Measurements from ENCODE around the gene PLEKHG3. TPM values are rescaled to one million over a fixed set of nuclear protein-coding genes. Genes with fewer than 3 reads are reported as not detected.
A peak's percentile ranks its signal among the peaks of the same experiment; 100 is the strongest.

PLEKHG3 gene
- total and polyA plus RNA-seq, 2 of the 4 experiments (the other 2 are of a cell fraction): 8.2 to 8.4 TPM

- peak overlapping the region; percentile 89 for H2BK120ac ChIP-seq (ENCODE audit: low read depth, low read length)
- 0 out of 2 replicates have a peak, but pooled peaks cover 2% of the 10 kb centered on the region for H3K9me3 ChIP-seq (ENCODE audit: control insufficient read depth, insufficient read depth, low read length)
- no peaks in the 10 kb centered on the region for H3K79me1 ChIP-seq (ENCODE audit: low read depth in 1 of 2, low read length in 2 of 2)
- intact Hi-C loops (cut with micrococcal nuclease) (no loop called here), dilution Hi-C loops (cut with HindIII; ENCODE audit: low sequenced_read_pairs, unreplicated experiment) (no loop called here), in situ Hi-C loops (cut with MboI; ENCODE audit: low sequenced_read_pairs) (no loop called here)
- peaks cover 40% of the 10 kb centered on the region for H3K4me1 ChIP-seq (ENCODE audit: control insufficient read depth, insufficient read depth, low read length)
- ChIA-PET POLR2A (ENCODE audit: unreplicated experiment) (no interaction called here), CTCF (interaction anchor here (1.1 kb wide), 1 partner anchor 128 kb away, joined by 3 read pairs; no protein-coding TSS in a partner anchor)
- 0 out of 2 replicates have a peak, but pooled peaks cover 4% of the 10 kb centered on the region for H4K20me1 ChIP-seq (ENCODE audit: insufficient read depth, low read length)
- H3K14ac ChIP-seq (replicated peaks; ENCODE audit: low read depth, low read length): peak overlapping the region; percentile 88
- H3K9ac ChIP-seq (ENCODE audit: low read depth, low read length): no peak overlapping the region
- H3K18ac ChIP-seq (ENCODE audit: low read depth, low read length): peak overlapping the region; percentile 53
- H2BK15ac ChIP-seq (ENCODE audit: low read depth, low read length): peak overlapping the region; percentile 46; the same call in 1 of the 3 replicates
- H2AK5ac ChIP-seq (ENCODE audit: low read depth, low read length): peak overlapping the region; percentile 51
- BruUV-seq (replicated peaks): no TSS peak
- peak overlapping the region; percentile 48; the same call in 1 of the 2 replicates for H3K23ac ChIP-seq (ENCODE audit: low read depth, low read length)
- H3K4ac ChIP-seq (ENCODE audit: low read depth, low read length): peak overlapping the region; percentile 82
- no peak overlapping the region for H3K56ac ChIP-seq (ENCODE audit: extremely low read depth, insufficient read depth, low read length)
- no peaks in the 10 kb centered on the region for H3K36me3 ChIP-seq (ENCODE audit: control insufficient read depth, insufficient read depth, low read length)
- H2BK5ac ChIP-seq (ENCODE audit: low read depth, low read length, poor library complexity, severe bottlenecking): peak overlapping the region; percentile 9
- H3K4me3 ChIP-seq (ENCODE audit: insufficient read depth, low read depth, low read length): no peak overlapping the region
- H3K4me2 ChIP-seq (ENCODE audit: low read depth, low read length): no peak overlapping the region
- H3K27ac ChIP-seq (ENCODE audit: insufficient read depth, low read length): peak overlapping the region; percentile 64; the same call in 1 of the 2 replicates
- H2AK9ac ChIP-seq (replicated peaks; ENCODE audit: low read depth, low read length, poor library complexity): peak overlapping the region; percentile 6
- peak overlapping the region; percentile 66 for H2BK20ac ChIP-seq (ENCODE audit: low read depth, low read length)
- peak overlapping the region; percentile 10 to 43; a peak in 2 of 4 replicates for H4K8ac ChIP-seq (ENCODE audit: low read depth in 2 of 2, low read length in 2 of 2)
- H3K27me3 ChIP-seq (ENCODE audit: control insufficient read depth, insufficient read depth, low read length): peaks cover 8% of the 10 kb centered on the region; the same call in 1 of the 2 replicates
- H2AFZ ChIP-seq (replicated peaks; ENCODE audit: low read length, poor library complexity): no peak overlapping the region
- H3K9me1 ChIP-seq (ENCODE audit: insufficient read depth, low read length): peaks cover 26% of the 10 kb centered on the region
- H4K5ac ChIP-seq (ENCODE audit: low read depth, low read length): peak overlapping the region; percentile 8
- ATAC-seq (ENCODE audit: low read depth) (no peak), DNase-seq (no peak)
- no peak for TF ChIP-seq ELK1 (IDR thresholded peaks at IDR 0.05; ENCODE audit: borderline replicate concordance, low read depth, low read length)
- TF ChIP-seq USF2 (IDR thresholded peaks at IDR 0.05; ENCODE audit: low read depth, low read length): no peak
- TF ChIP-seq CEBPB (IDR thresholded peaks at IDR 0.05; ENCODE audit: low read depth, low read length): no peak
- TF ChIP-seq CHD1 (IDR thresholded peaks at IDR 0.05; ENCODE audit: low read depth, low read length): no peak
- no peak for TF ChIP-seq FOS (IDR thresholded peaks at IDR 0.05; ENCODE audit: low read depth, low read length)
- no peak for TF ChIP-seq POLR2A (IDR thresholded peaks at IDR 0.05; ENCODE audit: low read depth, low read length)
- no peak for TF ChIP-seq RAD21 (IDR thresholded peaks at IDR 0.05; ENCODE audit: low read length)
- no peak for TF ChIP-seq CTCF (conservative IDR thresholded peaks at IDR 0.05; ENCODE audit: low read depth, low read length)
- no peak for TF ChIP-seq MXI1 (IDR thresholded peaks at IDR 0.05; ENCODE audit: borderline replicate concordance, low read depth, low read length)
- no peak for TF ChIP-seq BHLHE40 (IDR thresholded peaks at IDR 0.05; ENCODE audit: low read depth, low read length)
- TF ChIP-seq RCOR1 (IDR thresholded peaks at IDR 0.05; ENCODE audit: insufficient replicate concordance, low read length): no peak
- no peak for TF ChIP-seq MAZ (IDR thresholded peaks at IDR 0.05; ENCODE audit: borderline replicate concordance, low read depth, low read length)
- TF ChIP-seq MAFK (IDR thresholded peaks at IDR 0.05; ENCODE audit: low read depth, low read length): no peak
- no peak for TF ChIP-seq NFE2L2 (IDR thresholded peaks at IDR 0.05; ENCODE audit: low read depth, low read length)
- no peak for TF ChIP-seq SMC3 (IDR thresholded peaks at IDR 0.05; ENCODE audit: low read depth, low read length)
- no peak for TF ChIP-seq RFX5 (IDR thresholded peaks at IDR 0.05; ENCODE audit: low read depth, low read length)
- H4K91ac ChIP-seq (ENCODE audit: insufficient read depth, low read depth, low read length): peak overlapping the region; percentile 79
- no CpG with 5 or more reads among the region's 3 CpGs for WGBS, 2 experiments (ENCODE audit: extremely low coverage in 2 of 2, insufficient read length in 1 of 2)
Observed at GRCh38 chr14:64757601-64758000, 53.4 kb downstream of the PLEKHG3 start.
